Heart left ventricle (tissue), 16 donors: ENCODE results near the gene TMEM100. TPM values are rescaled to one million over a fixed set of nuclear protein-coding genes. Genes with fewer than 3 reads are reported as not detected.

Experiments
- ATAC-seq, 4 donors: fragments of 200-7000 bp; cut with Tn5 transposase; one replicate each; pipeline ENCODE4 v1.9.1; 2020 to 2022; ENCODE audit warnings: moderate library complexity in 4 of 4, mild to moderate bottlenecking in 3 of 4, moderate number of reproducible peaks in 1 of 4
- DNase-seq, 5 donors: peaks; one replicate each; pipeline ENCODE4 v3.0.0-alpha.2; 2020
- H3K27ac ChIP-seq, 12 donors: fragments of 200-600 bp; sonication (generic) in 4 of 12; one replicate each; pipeline versions ENCODE4 v1.5.0 to v1.8.0; 2016 to 2022; ENCODE audit warnings: mild to moderate bottlenecking in 2 of 12
- H3K27me3 ChIP-seq, 9 donors: fragments of 200-600 bp; sonication (generic) in 2 of 9; one replicate each; pipeline versions ENCODE4 v1.5.1 to v1.8.0; 2016 to 2022; ENCODE audit warnings: mild to moderate bottlenecking in 3 of 9
- H3K36me3 ChIP-seq, 9 donors: fragments of 200-600 bp; sonication (generic) in 2 of 9; one replicate each; pipeline versions ENCODE4 v1.5.0 to v1.8.0; 2018 to 2022; ENCODE audit warnings: mild to moderate bottlenecking in 2 of 9
- H3K4me1 ChIP-seq, 12 donors: fragments of 200-600 bp; sonication (generic) in 4 of 12; one replicate each; pipeline versions ENCODE4 v1.5.0 to v1.8.0; 2016 to 2022; ENCODE audit warnings: mild to moderate bottlenecking in 3 of 12
- H3K4me3 ChIP-seq, 12 donors: fragments of 200-600 bp; sonication (generic) in 4 of 12; one replicate each; pipeline versions ENCODE4 v1.5.0 to v1.8.0; 2017 to 2022; ENCODE audit warnings: mild to moderate bottlenecking in 9 of 12, moderate library complexity in 4 of 12
- H3K9me3 ChIP-seq, 12 donors: fragments of 200-600 bp; sonication (generic) in 4 of 12; one replicate each; pipeline versions ENCODE4 v1.5.0 to v1.8.0; 2016 to 2022; ENCODE audit warnings: mild to moderate bottlenecking in 1 of 12
- POLR2A ChIP-seq, 2 donors: fragments of 450-650 bp; IDR thresholded peaks; one replicate each; pipeline ENCODE4 v1.6.1; 2017; ENCODE audit warnings: antibody characterized with exemption in 2 of 2, mild to moderate bottlenecking in 2 of 2, moderate library complexity in 2 of 2
- WGBS, 4 donors: extraction: QIAGEN DNeasy Blood & Tissue Kit in 2 of 4; methylation state at CpG; one replicate each; pipeline versions ENCODE4 v1.1.5 to v1.1.7; 2013 to 2018; 5-methylcytosine and 5-hydroxymethylcytosine counted together
- intact Hi-C, 10 donors: fragments of 100-400 bp; cut with DNase I; formaldehyde crosslinking; loops; one replicate each; pipeline versions ENCODE4 v1.11.1 to v1.14.2; 2022
- polyA plus RNA-seq, 2 donors: library from polyadenylated mRNA; stranded (reverse); fragments of 200-250 nt; gene quantifications; one replicate each; pipeline ENCODE4 v1.2.3, GENCODE V29; 2013
- total RNA-seq, 9 donors: library from RNA; depleted of rRNA in 2 of 9; stranded (reverse); fragments of >200 nt in 2 of 9; fragmentation: NEBNext Ultra II Directional in 3 of 9; extraction: Animal tissue kit (Norgen Biotek cat#: 25700) in 3 of 9; gene quantifications; one replicate each; pipeline versions ENCODE4 v1.1.0 to v1.2.4, GENCODE V29; 2016 to 2023
- TF ChIP-seq, protein P1 (sequence below), 12 donors: fragments of 200-600 bp; sonication (generic) in 4 of 12; IDR thresholded peaks; one replicate each; pipeline versions ENCODE4 v1.5.0 to v1.8.0; 2018 to 2022; ENCODE audit warnings: antibody characterized with exemption in 12 of 12, mild to moderate bottlenecking in 5 of 12
- donor health status: ischemic (EF 13 %, LVEDD 7.1; RV severe dilation, severe dysfunction).
- donor health status: healthy with polysubstance abuse.
- donor health status: DM: no; HTN: yes; CAD: no.
- donor health status: DM: no; HTN: no; CAD: no.
- donor health status: ischemic (EF 25% LVEDD 6.9; RV normal size, moderate dysfunction).
- donor health status: ischemic (EF 25% LVEDD 5.7; RV mildly dilated, moderate dysfunction).
- donor health status: healthy.
- donor health status: DM: yes; HTN: yes; CAD: no.
- donor health status: ischemic (EF 35%, LVEDD 5.7; RV mildly dilated, moderate dysfunction).
- donor health status: nonischemic (EF 11% LVEDD 7.7; RV severe dilation, severe dysfunction).
- donor health status: DM: yes; HTN: yes; CAD: no.
- donor health status: PGD.
- donor health status: ischemic (EF 29% LVEDD 5.4; RV normal size, mild dysfunction).
- donor health status: nonischemic (EF 23%, LVEDD 6.1; RV moderate dilation, normal function).

TMEM100 gene
- total and polyA plus RNA-seq, 11 donors, result 2.3 to 9.3 (median 5.3) TPM

DNA sequence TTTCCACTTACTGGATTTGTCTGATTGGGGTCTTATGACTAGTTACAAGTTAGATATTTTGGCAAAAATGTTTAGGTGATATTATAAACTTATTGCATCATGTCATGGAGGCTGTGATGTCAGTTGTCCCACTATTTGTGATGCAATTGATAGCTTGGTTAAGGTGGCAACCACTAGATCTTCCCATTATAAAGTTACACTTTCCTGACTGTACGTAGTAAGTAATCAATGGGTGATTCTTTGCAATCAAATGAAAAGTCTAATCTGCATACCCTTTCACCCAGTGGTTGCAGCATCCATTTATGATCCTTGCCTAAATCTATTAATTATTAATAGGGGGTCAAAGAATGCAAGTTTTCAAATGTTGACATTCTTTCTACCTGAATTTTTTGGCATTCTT, 23.8 kb upstream of the TMEM100 start:
- intact Hi-C loops, result no loop called here
- ATAC-seq (no peak), DNase-seq (no peak)
- no peak overlapping the region for H3K4me3 ChIP-seq
- H3K36me3 ChIP-seq, result no peaks in the 10 kb centered on the region
- no peaks in the 10 kb centered on the region for H3K27me3 ChIP-seq
- no peaks in the 10 kb centered on the region for H3K9me3 ChIP-seq
- no peak for TF ChIP-seq POLR2A (IDR thresholded peaks at IDR 0.05)
- TF ChIP-seq, protein P1, sequence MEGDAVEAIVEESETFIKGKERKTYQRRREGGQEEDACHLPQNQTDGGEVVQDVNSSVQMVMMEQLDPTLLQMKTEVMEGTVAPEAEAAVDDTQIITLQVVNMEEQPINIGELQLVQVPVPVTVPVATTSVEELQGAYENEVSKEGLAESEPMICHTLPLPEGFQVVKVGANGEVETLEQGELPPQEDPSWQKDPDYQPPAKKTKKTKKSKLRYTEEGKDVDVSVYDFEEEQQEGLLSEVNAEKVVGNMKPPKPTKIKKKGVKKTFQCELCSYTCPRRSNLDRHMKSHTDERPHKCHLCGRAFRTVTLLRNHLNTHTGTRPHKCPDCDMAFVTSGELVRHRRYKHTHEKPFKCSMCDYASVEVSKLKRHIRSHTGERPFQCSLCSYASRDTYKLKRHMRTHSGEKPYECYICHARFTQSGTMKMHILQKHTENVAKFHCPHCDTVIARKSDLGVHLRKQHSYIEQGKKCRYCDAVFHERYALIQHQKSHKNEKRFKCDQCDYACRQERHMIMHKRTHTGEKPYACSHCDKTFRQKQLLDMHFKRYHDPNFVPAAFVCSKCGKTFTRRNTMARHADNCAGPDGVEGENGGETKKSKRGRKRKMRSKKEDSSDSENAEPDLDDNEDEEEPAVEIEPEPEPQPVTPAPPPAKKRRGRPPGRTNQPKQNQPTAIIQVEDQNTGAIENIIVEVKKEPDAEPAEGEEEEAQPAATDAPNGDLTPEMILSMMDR (IDR thresholded peaks at IDR 0.05), result no peak
- no peak overlapping the region for H3K27ac ChIP-seq
- 90 to 96% (median 91%) methylated on average over 1 of the region's 1 CpG for WGBS, 4 donors
- peaks cover 0 to 4% (median 0%) of the 10 kb centered on the region in 12 donors for H3K4me1 ChIP-seq

- intact Hi-C loops, result no loop called here
- Histone ChIP-seq H3K4me3 (no peak overlapping the region), H3K4me1 (no peaks in the 10 kb centered on the region), H3K36me3 (no peaks in the 10 kb centered on the region), H3K27me3 (no peaks in the 10 kb centered on the region), H3K9me3 (no peaks in the 10 kb centered on the region), H3K27ac (no peak overlapping the region)
- TF ChIP-seq, protein P1 (IDR thresholded peaks at IDR 0.05), result no peak
- no peak for TF ChIP-seq POLR2A (IDR thresholded peaks at IDR 0.05)
- 96 to 98% (median 96%) methylated on average over 1 of the region's 1 CpG for WGBS, 4 donors
- DNase-seq (no peak), ATAC-seq (no peak)
Measured at GRCh38 chr17:55745258-55745657, 22.6 kb upstream of the TMEM100 start.

- Histone ChIP-seq H3K9me3 (no peaks in the 10 kb centered on the region), H3K27ac (no peak overlapping the region), H3K27me3 (no peaks in the 10 kb centered on the region), H3K4me1 (no peaks in the 10 kb centered on the region), H3K36me3 (no peaks in the 10 kb centered on the region), H3K4me3 (no peak overlapping the region)
- ATAC-seq, result no peak
- TF ChIP-seq, protein P1 (IDR thresholded peaks at IDR 0.05), result no peak
- no peak for TF ChIP-seq POLR2A (IDR thresholded peaks at IDR 0.05)
- DNase-seq, result peak in 1 of 5 donors; percentile 21
- 57 to 65% (median 59%) methylated on average over 3 of the region's 3 CpGs for WGBS, 4 donors
- intact Hi-C loops, result no loop called here
Measured at GRCh38 chr17:55743103-55743679, 20.5 kb upstream of the TMEM100 start.

GRCh38 chr17:55742272-55743102, 19.8 kb upstream of the TMEM100 start:
- DNase-seq (no peak), ATAC-seq (no peak)
- no peaks in the 10 kb centered on the region for H3K27me3 ChIP-seq
- H3K4me1 ChIP-seq, result no peaks in the 10 kb centered on the region
- H3K4me3 ChIP-seq, result no peak overlapping the region
- intact Hi-C loops, result no loop called here
- TF ChIP-seq, protein P1 (IDR thresholded peaks at IDR 0.05), result no peak
- TF ChIP-seq POLR2A (IDR thresholded peaks at IDR 0.05), result no peak
- no peaks in the 10 kb centered on the region for H3K9me3 ChIP-seq
- no peaks in the 10 kb centered on the region for H3K36me3 ChIP-seq
- WGBS, 4 donors, result 80 to 90% (median 82%) methylated on average over 12 of the region's 12 CpGs
- no peak overlapping the region for H3K27ac ChIP-seq
